GM18867 (cell line): ENCODE results near the gene CCDC91.
"Not testable (repeated sequence)": the region's sequence is repeated elsewhere in the genome, so short reads cannot be mapped to it uniquely, and the experiment has no call there.

Experiments used
- ATAC-seq: cut with Tn5 transposase; IDR thresholded peaks from one replicate; pipeline ENCODE4 v1.9.1; 2021; ENCODE audit warnings: mild to moderate bottlenecking, moderate library complexity; ENCODE audit not compliant: unreplicated experiment

Gene CCDC91

GRCh38 chr12:28180786-28181185 lies 9.5 kb upstream of the CCDC91 start:
- ATAC-seq, result no peak

GRCh38 chr12:28184375-28184774 lies 5.9 kb upstream of the CCDC91 start:
- ATAC-seq, result no peak

- no peak for ATAC-seq
Observed at GRCh38 chr12:28186500-28186899, 3.8 kb upstream of the CCDC91 start.

- ATAC-seq, result no peak
Observed at GRCh38 chr12:28189784-28190320, 404 bp upstream of the CCDC91 start.

GRCh38 chr12:28191051-28192048 lies 1.1 kb downstream of the CCDC91 start:
- ATAC-seq, result peak; percentile 4

GRCh38 chr12:28192125-28192524 lies 1.9 kb downstream of the CCDC91 start:
- ATAC-seq, result no peak

GRCh38 chr12:28194621-28195020 lies 4.4 kb downstream of the CCDC91 start:
- not testable (repeated sequence) for ATAC-seq

- ATAC-seq, result not testable (repeated sequence)
Observed at GRCh38 chr12:28201136-28201535, 10.9 kb downstream of the CCDC91 start.

GRCh38 chr12:28202374-28203130 lies 12.3 kb downstream of the CCDC91 start:
- no peak for ATAC-seq

- ATAC-seq, result no peak
Observed at GRCh38 chr12:28209782-28210181, 19.5 kb downstream of the CCDC91 start.

GRCh38 chr12:28212182-28212581 lies 21.9 kb downstream of the CCDC91 start:
- no peak for ATAC-seq

- no peak for ATAC-seq
Observed at GRCh38 chr12:28215021-28215420, 24.8 kb downstream of the CCDC91 start.

- no peak for ATAC-seq
Observed at GRCh38 chr12:28216016-28216415, 25.8 kb downstream of the CCDC91 start.

- no peak for ATAC-seq
Observed at GRCh38 chr12:28217805-28218204, 27.5 kb downstream of the CCDC91 start.

- no peak for ATAC-seq
Observed at GRCh38 chr12:28218875-28219274, 28.6 kb downstream of the CCDC91 start.

- no peak for ATAC-seq
Observed at GRCh38 chr12:28219827-28220226, 29.6 kb downstream of the CCDC91 start.

GRCh38 chr12:28222081-28222700 lies 31.9 kb downstream of the CCDC91 start:
- ATAC-seq, result no peak

GRCh38 chr12:28223025-28223554 lies 32.8 kb downstream of the CCDC91 start:
- ATAC-seq, result peak; percentile 96

GRCh38 chr12:28223858-28224257 lies 33.6 kb downstream of the CCDC91 start:
- ATAC-seq, result no peak

- no peak for ATAC-seq
Observed at GRCh38 chr12:28226705-28227104, 36.4 kb downstream of the CCDC91 start.

- ATAC-seq, result no peak
Observed at GRCh38 chr12:28227251-28227650, 37.0 kb downstream of the CCDC91 start.
